HG03460 (cell line): Measurements from ENCODE around the gene AEBP1.

Experiments
- ATAC-seq: cut with Tn5 transposase; IDR thresholded peaks from one replicate; pipeline ENCODE4 v1.9.1; 2021; ENCODE audit not compliant: unreplicated experiment

The AEBP1 gene

DNA sequence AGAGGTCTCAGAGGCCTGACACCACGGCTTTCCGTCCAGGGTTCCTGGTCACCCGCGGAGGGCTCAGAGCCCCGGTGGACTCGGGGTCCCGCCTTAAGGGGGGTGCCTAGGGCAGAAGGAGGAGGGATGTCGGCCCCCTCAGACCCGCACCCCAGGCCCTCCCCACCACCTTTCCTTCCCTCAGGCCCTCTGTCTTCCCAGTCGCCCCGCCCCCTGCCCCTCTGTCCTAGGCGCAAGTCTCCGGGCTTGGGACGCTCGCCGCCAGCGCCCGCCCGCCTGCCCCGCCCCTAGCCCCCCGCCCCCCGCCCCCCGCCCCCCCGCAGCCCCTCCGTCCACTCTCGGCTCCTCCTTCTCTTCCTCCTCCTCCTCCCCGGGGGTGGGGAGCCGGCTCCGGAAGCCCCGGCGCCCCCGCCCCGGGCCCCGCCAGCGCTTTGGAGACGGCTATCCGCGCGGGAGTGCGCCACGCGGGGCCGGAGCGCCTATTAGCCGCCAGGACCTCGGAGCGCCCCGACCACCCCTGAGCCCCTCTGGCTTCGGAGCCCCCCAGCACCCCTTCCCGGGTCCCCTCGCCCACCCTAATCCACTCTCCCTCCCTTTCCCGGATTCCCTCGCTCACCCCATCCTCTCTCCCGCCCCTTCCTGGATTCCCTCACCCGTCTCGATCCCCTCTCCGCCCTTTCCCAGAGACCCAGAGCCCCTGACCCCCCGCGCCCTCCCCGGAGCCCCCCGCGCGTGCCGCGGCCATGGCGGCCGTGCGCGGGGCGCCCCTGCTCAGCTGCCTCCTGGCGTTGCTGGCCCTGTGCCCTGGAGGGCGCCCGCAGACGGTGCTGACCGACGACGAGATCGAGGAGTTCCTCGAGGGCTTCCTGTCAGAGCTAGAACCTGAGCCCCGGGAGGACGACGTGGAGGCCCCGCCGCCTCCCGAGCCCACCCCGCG lies at the start of gene AEBP1:
AEBP1 (plus strand) TSS at position 423 of the 937 bp plus-strand sequence; CDS start at position 744, 321 bp downstream.
- no peak for ATAC-seq

GRCh38 chr7:44056681-44057080 lies 47.5 kb upstream of the AEBP1 start:
- no peak for ATAC-seq

GRCh38 chr7:44057181-44057848 lies 46.8 kb upstream of the AEBP1 start:
- no peak for ATAC-seq

- no peak for ATAC-seq
Measured at GRCh38 chr7:44057849-44058758, 46.0 kb upstream of the AEBP1 start.

GRCh38 chr7:44058759-44059218 lies 45.4 kb upstream of the AEBP1 start:
- no peak for ATAC-seq

DNA sequence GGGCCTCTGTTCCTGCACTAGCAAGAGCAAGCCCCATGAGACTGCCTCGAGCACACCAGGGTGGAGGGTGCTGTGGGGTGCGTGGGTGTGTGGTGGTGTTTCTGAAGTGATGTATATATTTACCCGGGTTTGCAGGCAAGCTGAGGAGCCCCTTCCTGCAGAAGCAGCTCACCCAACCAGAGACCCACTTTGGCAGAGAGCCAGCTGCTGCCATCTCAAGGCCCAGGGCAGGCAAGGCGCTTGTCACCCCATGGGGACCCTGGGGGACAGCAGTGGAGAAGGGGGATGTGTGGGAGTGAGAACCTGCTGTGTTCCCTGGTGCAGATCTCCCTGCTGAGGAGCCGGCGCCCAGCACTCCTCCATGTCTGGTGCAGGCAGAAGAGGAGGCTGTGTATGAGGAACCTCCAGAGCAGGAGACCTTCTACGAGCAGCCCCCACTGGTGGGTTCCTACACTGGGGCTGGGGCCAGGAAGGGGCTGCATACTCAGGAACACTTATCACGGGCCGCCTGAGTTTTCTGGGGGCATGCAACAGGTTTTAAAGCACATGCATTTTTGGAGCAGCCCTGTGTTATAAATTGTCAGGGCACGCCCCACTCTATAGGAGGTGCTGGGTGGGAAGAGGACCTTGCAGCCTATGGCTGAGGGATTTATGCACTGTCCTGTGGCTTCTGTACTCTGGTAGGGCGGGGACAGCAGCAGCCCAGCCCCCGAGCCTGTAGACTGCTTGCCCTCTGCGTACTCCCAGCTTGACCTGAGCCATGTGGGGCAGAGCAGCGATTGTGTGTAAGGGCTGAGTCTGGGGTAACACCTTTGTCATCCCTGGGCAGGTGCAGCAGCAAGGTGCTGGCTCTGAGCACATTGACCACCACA lies 44.7 kb upstream of the AEBP1 start:
- no peak for ATAC-seq

DNA sequence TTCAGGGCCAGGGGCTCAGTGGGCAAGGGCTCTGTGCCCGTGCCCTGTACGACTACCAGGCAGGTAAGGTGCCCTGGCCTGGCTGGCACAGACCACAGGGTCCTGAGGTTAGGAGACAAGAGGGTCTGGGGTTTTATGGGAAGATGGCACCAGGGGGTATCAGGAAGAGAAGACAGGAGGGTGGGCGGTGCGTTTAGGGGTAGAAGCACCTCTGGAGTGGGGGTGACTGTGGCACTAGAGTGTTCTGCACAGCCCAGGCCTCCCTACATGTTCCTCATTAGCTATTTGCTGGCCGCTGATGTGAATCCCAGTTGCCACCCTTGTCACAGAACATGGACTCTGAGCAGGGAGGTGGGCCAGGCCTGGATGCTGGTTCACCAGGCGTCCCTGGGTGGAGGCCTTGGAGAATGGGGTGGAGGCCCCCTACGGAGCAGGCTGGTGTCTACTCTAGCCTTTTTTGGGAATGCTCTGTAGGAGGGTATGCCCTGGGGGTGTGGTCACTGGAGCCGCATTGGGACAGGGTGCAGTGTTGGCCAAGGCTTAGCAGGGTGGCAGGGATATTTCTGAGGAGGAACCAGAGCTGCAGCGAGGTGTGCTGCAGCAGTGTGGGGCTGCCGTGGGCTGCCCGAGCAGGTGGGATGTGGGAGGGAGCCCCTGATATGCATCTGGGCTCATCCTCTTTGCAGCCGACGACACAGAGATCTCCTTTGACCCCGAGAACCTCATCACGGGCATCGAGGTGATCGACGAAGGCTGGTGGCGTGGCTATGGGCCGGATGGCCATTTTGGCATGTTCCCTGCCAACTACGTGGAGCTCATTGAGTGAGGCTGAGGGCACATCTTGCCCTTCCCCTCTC lies 43.8 kb upstream of the AEBP1 start:
- no peak for ATAC-seq

DNA sequence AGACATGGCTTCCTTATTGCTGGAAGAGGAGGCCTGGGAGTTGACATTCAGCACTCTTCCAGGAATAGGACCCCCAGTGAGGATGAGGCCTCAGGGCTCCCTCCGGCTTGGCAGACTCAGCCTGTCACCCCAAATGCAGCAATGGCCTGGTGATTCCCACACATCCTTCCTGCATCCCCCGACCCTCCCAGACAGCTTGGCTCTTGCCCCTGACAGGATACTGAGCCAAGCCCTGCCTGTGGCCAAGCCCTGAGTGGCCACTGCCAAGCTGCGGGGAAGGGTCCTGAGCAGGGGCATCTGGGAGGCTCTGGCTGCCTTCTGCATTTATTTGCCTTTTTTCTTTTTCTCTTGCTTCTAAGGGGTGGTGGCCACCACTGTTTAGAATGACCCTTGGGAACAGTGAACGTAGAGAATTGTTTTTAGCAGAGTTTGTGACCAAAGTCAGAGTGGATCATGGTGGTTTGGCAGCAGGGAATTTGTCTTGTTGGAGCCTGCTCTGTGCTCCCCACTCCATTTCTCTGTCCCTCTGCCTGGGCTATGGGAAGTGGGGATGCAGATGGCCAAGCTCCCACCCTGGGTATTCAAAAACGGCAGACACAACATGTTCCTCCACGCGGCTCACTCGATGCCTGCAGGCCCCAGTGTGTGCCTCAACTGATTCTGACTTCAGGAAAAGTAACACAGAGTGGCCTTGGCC lies 43.0 kb upstream of the AEBP1 start:
- no peak for ATAC-seq

DNA sequence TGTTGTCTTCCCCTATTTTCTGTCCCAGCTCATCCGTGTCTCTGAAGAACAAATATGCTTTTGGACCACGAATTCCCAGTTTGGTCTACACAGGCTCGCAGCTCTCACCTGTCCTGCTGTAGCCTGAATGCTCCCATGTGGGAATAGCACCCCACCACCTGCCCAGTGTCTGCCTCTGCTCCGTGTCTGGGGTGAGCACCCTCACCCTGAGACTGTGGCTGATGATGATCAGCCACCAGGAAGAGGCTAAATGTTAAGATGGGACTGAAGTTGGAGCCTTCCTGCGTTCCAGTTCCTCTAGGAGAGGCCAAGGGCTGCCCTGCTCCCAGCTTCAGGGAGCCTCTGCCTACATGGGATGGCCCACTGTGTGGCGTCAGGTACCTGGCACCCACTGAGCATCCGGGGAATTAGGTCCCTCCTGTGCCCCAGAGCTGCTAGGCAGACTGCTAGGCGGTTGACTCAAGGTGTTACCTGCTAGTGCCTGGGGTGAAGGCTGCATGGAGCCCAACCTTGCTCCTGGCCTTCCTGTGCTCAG lies 42.4 kb upstream of the AEBP1 start:
- ATAC-seq, result no peak

DNA sequence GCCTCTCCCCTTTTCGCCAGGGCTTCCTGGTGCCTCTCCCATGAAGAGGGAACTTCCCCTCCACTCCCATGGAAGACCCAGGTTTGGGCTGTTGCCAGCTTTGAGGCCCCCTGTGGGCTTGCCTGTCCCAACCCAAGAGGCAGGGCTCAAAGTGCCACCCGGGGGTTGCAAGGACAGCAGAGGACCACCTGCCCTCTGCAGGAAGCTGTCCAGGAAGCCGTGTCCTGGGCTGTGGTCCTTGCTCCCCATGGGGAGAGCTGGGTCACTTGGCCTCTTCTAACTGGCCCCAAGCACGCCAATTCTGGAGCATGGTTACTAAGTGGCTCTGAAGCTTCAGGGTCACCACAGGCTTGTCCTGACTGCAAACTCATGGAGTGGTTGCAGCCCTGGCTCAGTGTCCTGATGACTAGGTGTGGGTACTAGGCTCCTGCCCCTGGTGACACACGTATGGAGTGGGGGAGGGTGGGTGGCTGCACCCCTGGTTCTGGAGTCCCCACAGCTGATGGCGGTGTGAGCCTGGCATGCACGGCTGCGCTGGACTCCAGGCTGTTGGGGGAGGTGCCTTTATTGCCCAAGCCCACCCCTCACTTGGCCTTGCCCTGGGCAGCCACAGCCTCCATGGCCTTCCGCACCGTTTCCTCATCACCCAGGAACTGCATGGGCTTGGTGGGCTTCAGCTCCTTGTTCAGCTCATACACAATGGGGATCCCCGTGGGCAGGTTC lies 41.8 kb upstream of the AEBP1 start:
- ATAC-seq, result no peak

GRCh38 chr7:44062903-44063295 lies 41.2 kb upstream of the AEBP1 start:
- ATAC-seq, result no peak

- no peak for ATAC-seq
Measured at GRCh38 chr7:44063547-44063893, 40.6 kb upstream of the AEBP1 start.

GRCh38 chr7:44063894-44064651 lies 40.1 kb upstream of the AEBP1 start:
- ATAC-seq, result no peak

- ATAC-seq, result no peak
Measured at GRCh38 chr7:44064791-44065430, 39.2 kb upstream of the AEBP1 start.

DNA sequence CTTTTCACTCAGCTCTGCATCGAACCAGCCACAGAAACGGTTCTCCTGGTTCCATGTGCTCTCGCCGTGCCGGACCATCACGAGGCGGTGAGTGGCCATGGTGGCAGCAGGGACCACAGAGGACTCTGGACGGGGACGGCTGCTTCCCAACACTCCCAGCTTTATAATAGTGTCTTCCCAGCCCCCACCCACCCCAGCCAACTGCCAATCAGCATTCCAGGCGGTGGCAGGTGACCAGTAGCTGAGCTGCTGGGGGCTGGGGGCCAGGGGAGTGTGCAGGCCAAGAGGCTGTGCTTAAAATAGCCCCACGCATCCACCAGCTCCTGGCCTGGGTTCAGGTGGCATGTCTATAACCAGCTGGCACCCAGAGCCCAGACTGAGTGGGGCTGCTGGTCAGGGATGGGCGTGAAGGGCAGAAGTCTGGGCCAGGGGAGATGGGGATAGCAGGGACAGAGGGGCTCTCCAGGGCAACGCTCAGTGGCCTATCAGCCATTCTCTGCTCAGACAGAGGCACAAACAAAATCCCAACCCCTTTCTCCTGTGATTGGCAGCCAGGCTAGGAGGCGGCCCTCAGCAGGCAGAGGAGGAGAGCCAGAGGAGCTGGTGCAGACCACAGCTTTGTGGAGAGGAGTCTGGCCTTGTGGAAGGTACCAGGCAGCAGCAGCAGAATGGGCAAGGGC lies 38.6 kb upstream of the AEBP1 start, which contains the start of gene PGAM2:
PGAM2 (minus strand) TSS at position 137 of the 680 bp plus-strand sequence; CDS start at position 99, 38 bp downstream.
- no peak for ATAC-seq

- no peak for ATAC-seq
Measured at GRCh38 chr7:44066111-44066460, 38.1 kb upstream of the AEBP1 start.
